Measurements from ENCODE around the gene TMEM91.

The TMEM91 gene

DNA sequence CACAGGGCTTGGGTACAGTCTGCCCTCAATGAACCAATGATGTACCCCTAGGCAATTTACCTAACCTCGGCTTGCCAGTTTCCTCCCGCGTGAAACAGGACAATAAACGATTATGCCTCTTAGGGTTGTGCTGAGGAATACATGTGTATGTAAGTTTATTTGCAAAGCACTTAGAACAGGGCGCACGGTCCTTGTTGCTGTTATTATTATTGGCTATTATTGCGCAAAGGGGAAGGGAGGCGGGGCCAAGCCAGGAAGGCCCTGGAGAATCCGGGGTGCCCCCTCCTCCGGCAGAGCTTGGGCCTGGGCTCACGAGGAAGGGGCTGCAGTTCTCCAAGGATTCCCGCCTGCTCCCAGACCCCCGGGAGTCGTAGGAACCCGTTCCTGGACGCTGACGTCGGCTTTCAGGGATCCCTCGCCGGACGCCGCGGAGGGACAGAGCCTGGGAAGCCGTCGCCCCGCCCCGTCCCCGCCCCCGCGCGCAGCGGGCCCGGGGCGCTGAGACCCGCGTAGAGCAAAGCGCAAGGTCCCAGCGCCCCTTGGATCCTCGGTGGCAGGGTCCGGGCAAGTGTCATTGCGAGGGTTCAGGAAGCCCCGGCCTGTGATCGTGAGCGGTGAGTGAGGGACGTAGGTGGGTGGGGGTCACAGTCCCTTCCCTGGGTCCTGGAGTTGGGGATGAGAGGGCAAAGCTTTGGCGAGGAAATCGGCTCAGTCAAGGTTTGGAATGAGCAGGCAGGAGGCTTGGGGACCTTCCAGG lies at the start of gene TMEM91:
Gene TMEM91 (plus strand): TSS at position 293 of the 757 bp plus-strand sequence. CDS start 1,777 bp downstream, outside the sequence.
- Mint-ChIP-seq H3K4me3 (peak within 1 kb of the TSS; percentile 45), H3K27me3 (no peaks in the 10 kb centered on the region), H3K27ac (no peak within 1 kb of the TSS), H3K9me3 (no peaks in the 10 kb centered on the region), H3K4me1 (peaks cover 27% of the 10 kb centered on the region), H3K36me3 (no peaks in the 10 kb centered on the region)
- ATAC-seq = peak; percentile 45

DNA sequence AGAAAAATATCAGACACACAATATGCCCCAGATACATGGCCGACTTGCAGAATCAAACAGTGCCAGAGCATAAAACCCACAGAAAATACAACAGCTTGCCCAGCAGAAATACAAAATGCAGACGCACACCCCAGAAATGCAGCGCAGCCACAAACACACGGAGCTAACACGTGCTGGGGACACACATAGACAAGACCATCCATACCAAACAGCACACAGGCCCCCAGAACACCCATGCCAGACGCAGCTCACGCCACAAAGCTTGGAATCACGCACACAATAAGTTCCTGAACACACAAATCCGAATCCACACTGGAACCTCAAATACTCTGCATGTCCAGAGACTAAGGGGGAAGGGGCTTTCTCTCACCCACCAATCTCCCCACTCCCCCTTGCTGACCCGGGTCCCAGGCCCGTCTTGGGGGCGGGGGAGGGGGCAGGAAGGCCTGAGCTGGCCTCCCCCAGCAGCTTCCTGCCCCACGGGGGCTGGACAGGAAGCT lies 49.2 kb upstream of the TMEM91 start:
- Mint-ChIP-seq H3K4me3 (peak overlapping the region; percentile 74), H3K27me3 (no peaks in the 10 kb centered on the region), H3K36me3 (peaks cover 42% of the 10 kb centered on the region), H3K27ac (peak overlapping the region; percentile 80), H3K9me3 (no peaks in the 10 kb centered on the region), H3K4me1 (peaks cover 91% of the 10 kb centered on the region)
- no peak for ATAC-seq

DNA sequence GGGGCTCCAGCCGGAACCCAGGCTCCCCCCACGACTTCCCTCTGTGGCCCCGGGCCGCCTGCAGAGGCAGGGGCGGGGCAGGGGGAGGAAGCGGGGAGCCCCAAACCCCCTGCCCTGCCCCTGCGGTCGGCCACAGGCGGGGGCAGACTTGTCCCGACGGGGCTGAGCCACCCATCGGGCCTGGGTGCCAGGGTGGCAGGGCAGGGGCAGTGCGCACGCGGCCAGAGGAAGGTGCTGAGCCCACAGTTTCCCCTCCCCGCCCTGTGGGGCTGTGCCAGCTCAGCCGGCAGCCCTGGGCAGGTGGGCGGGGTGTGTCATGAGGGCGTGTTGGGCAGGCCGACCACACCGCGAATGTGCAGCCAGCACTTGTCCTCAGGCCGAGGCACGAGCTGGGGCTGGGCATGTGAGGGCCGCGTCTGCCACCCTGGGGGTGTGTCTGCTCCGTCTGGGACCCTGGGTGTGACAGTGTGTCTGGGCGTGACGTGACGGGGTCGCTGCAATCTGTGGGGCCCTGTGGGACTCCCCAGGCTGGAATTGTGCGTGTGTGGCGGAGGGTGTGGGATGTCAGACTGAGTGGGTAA lies 48.7 kb upstream of the TMEM91 start:
- no peaks in the 10 kb centered on the region for H3K27me3 Mint-ChIP-seq
- peak; percentile 87 for ATAC-seq
- peak overlapping the region; percentile 80 for H3K27ac Mint-ChIP-seq
- H3K9me3 Mint-ChIP-seq = no peaks in the 10 kb centered on the region
- peaks cover 43% of the 10 kb centered on the region for H3K36me3 Mint-ChIP-seq
- H3K4me1 Mint-ChIP-seq = peaks cover 86% of the 10 kb centered on the region
- peak overlapping the region; percentile 74 for H3K4me3 Mint-ChIP-seq

GRCh38 chr19:41328157-41328841 lies 48.0 kb upstream of the TMEM91 start:
- ATAC-seq = peak; percentile 6
- Mint-ChIP-seq H3K9me3 (no peaks in the 10 kb centered on the region), H3K27ac (peak overlapping the region; percentile 80), H3K4me3 (peak overlapping the region; percentile 74), H3K36me3 (peaks cover 36% of the 10 kb centered on the region), H3K27me3 (no peaks in the 10 kb centered on the region), H3K4me1 (peaks cover 80% of the 10 kb centered on the region)

DNA sequence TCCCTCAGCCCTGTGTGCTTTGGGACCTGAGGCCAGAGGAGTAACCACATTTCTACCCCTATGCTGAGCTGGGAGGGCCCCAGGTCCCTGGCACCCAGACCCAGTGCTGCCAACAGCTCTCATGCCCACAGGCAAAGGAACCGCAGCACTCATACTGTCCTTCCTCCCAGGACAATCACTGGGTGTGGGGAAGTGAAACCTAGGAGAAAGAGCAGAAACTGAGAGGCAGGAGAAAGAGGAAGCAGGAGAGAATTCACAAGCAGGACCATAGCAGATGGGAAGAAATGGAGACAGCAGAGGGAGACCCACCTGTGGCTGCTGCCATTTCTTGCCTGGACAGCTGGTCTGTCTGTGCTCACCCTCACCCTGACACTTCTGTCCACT lies 47.5 kb upstream of the TMEM91 start:
- H3K27me3 Mint-ChIP-seq = no peaks in the 10 kb centered on the region
- H3K36me3 Mint-ChIP-seq = peaks cover 35% of the 10 kb centered on the region
- no peaks in the 10 kb centered on the region for H3K9me3 Mint-ChIP-seq
- peak overlapping the region; percentile 74 for H3K4me3 Mint-ChIP-seq
- H3K4me1 Mint-ChIP-seq = peaks cover 75% of the 10 kb centered on the region
- ATAC-seq = no peak
- H3K27ac Mint-ChIP-seq = peak overlapping the region; percentile 80

GRCh38 chr19:41330481-41330880 lies 45.9 kb upstream of the TMEM91 start:
- no peak for ATAC-seq
- peaks cover 70% of the 10 kb centered on the region for H3K4me1 Mint-ChIP-seq
- H3K9me3 Mint-ChIP-seq = no peaks in the 10 kb centered on the region
- H3K36me3 Mint-ChIP-seq = peaks cover 37% of the 10 kb centered on the region
- no peak overlapping the region for H3K4me3 Mint-ChIP-seq
- H3K27ac Mint-ChIP-seq = peak overlapping the region; percentile 15
- H3K27me3 Mint-ChIP-seq = no peaks in the 10 kb centered on the region

- Mint-ChIP-seq H3K27me3 (no peaks in the 10 kb centered on the region), H3K9me3 (no peaks in the 10 kb centered on the region), H3K4me3 (no peak overlapping the region), H3K4me1 (peaks cover 70% of the 10 kb centered on the region), H3K27ac (peak overlapping the region; percentile 20), H3K36me3 (peaks cover 40% of the 10 kb centered on the region)
- no peak for ATAC-seq
These were observed 45.2 kb upstream of the TMEM91 start for GRCh38 chr19:41330946-41331678.

- no peak overlapping the region for H3K4me3 Mint-ChIP-seq
- H3K36me3 Mint-ChIP-seq = peaks cover 40% of the 10 kb centered on the region
- peaks cover 66% of the 10 kb centered on the region for H3K4me1 Mint-ChIP-seq
- H3K27me3 Mint-ChIP-seq = no peaks in the 10 kb centered on the region
- peak overlapping the region; percentile 20 for H3K27ac Mint-ChIP-seq
- ATAC-seq = no peak
- H3K9me3 Mint-ChIP-seq = no peaks in the 10 kb centered on the region
These were observed 44.3 kb upstream of the TMEM91 start for GRCh38 chr19:41332000-41332399.

DNA sequence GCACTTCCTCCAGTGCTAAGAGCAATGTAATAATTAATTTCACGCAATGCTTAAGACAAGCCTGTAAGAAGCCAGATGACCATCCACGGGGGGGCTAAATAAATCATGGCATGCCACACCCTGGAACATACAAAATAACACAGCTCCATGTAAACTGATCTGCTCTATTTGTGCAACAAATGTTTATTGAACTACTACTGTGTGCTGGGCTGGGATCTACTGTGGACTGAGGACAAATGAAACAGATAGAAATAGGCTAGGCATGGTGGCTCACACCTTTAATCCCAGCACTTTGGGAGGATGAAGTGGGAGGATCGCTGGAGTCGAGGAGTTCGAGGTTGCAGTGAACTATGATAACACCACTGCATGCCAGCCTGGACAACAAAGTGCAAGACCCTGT lies 43.9 kb upstream of the TMEM91 start:
- Mint-ChIP-seq H3K27ac (peak overlapping the region; percentile 20), H3K9me3 (no peaks in the 10 kb centered on the region), H3K4me1 (peaks cover 64% of the 10 kb centered on the region), H3K36me3 (peaks cover 42% of the 10 kb centered on the region), H3K4me3 (no peak overlapping the region), H3K27me3 (no peaks in the 10 kb centered on the region)
- ATAC-seq = no peak

DNA sequence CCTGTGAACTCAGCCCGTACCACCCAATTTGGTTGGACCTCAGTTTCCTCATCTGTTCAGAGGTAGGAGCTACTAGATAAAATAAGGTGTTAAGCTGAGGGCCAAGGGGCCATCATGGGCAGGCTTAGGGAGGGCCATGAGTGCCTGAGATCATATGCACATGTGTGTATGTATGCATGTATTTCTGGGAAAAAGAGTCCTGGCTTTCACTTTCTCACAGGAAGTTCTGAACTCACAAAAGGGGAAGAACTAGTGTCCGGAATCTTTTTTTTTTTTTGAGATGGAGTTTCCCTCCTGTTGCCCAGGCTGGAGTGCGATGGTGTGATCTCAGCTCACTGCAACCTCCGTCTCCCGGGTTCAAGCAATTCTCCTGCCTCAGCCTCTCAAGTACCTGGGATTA lies 41.5 kb upstream of the TMEM91 start:
- Mint-ChIP-seq H3K4me3 (peak overlapping the region; percentile 18), H3K27me3 (no peaks in the 10 kb centered on the region), H3K27ac (peak overlapping the region; percentile 75), H3K36me3 (peaks cover 34% of the 10 kb centered on the region), H3K4me1 (peaks cover 50% of the 10 kb centered on the region), H3K9me3 (no peaks in the 10 kb centered on the region)
- peak; percentile 50 for ATAC-seq

DNA sequence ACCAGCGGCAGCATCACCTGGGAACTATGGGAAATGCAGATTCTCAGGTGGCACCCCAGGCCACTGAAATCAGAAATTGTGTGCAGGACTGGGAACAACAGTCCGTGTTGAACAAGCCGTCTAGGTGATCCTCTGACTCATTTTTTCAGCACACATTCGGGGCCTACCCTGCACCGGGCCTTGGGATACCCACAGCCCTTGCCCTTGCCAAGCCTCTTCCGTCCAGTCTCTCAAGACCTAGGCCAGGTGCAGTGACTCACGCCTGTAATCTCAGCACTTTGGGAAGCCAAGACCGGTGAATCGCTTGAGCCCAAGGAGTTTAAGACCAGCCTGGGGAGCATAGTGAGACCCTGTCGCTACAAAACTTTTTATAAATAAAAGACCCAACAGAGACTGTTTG lies 40.9 kb upstream of the TMEM91 start:
- Mint-ChIP-seq H3K36me3 (peaks cover 31% of the 10 kb centered on the region), H3K27ac (peak overlapping the region; percentile 75), H3K27me3 (no peaks in the 10 kb centered on the region), H3K4me3 (no peak overlapping the region), H3K4me1 (peaks cover 47% of the 10 kb centered on the region), H3K9me3 (no peaks in the 10 kb centered on the region)
- no peak for ATAC-seq

DNA sequence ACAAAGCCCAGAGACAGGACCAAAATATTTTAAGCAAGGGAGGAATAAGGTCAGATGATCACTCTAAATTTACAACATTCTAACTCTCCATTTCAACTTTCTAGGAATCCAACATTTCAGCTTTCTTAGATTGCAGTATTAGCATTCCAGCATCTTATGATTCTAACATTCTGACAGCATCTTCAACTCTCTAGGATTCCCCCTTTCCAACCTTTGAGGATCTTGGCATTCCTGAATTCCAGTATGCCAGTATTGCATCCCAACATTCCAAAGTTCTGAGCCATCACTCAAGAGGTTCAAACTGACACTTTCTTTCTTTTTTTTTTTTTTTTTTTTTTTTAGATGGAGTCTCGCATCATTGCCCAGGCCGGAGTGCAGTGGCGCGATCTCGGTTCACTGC lies 36.4 kb upstream of the TMEM91 start:
- H3K27me3 Mint-ChIP-seq = no peaks in the 10 kb centered on the region
- no peak overlapping the region for H3K27ac Mint-ChIP-seq
- peaks cover 56% of the 10 kb centered on the region for H3K4me1 Mint-ChIP-seq
- no peak overlapping the region for H3K4me3 Mint-ChIP-seq
- no peaks in the 10 kb centered on the region for H3K9me3 Mint-ChIP-seq
- peaks cover 50% of the 10 kb centered on the region for H3K36me3 Mint-ChIP-seq
- no peak for ATAC-seq

- no peak for ATAC-seq
- Mint-ChIP-seq H3K27me3 (no peaks in the 10 kb centered on the region), H3K27ac (peak overlapping the region; percentile 58), H3K9me3 (no peaks in the 10 kb centered on the region), H3K4me1 (peaks cover 39% of the 10 kb centered on the region), H3K4me3 (no peak overlapping the region), H3K36me3 (peaks cover 45% of the 10 kb centered on the region)
These were observed 34.5 kb upstream of the TMEM91 start for GRCh38 chr19:41341669-41342490.

DNA sequence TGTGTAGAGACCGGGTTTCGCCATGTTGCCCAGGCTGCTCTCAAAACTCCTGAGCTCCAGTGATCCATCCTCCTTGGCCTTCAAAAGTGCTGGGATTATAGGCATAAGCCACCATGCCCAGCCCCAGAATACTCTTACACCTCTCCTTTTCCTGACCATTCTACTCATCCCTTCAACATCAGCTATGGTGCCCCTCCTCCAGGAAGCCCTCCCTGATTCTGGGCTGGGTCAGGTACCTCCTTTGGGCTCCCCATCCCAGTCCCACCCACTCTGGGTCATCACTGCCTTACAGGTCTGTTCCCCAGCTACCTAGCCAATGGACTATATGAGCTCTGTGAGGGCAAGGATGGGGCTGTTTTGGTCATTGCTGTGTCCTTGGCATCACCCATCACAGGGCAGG lies 32.2 kb upstream of the TMEM91 start:
- no peak for ATAC-seq
- Mint-ChIP-seq H3K4me1 (peaks cover 45% of the 10 kb centered on the region), H3K36me3 (peaks cover 49% of the 10 kb centered on the region), H3K9me3 (no peaks in the 10 kb centered on the region), H3K27ac (peak overlapping the region; percentile 58), H3K27me3 (no peaks in the 10 kb centered on the region), H3K4me3 (no peak overlapping the region)

All from stimulated activated memory B cell treated with anti-CD40 and anti-IgM and Interleukin-4, amounts not matched to agents 10 μg/mL and 1 μg/mL and 100 μg/mL, for 72 hours (primary cell).